Bronchus fibroblast of lung (primary cell): ENCODE measurements around the gene CAP2. TPM values are rescaled to one million over a fixed set of nuclear protein-coding genes. Genes with fewer than 3 reads are reported as not detected.

ENCODE experiments used
- total RNA-seq: library from RNA; depleted of rRNA; stranded (reverse); fragments of >200 nt; gene quantifications from 2 replicates; pipeline ENCODE4 v1.2.3, GENCODE V29; 2015

CAP2 gene
- 2.7 and 2.9 TPM in 2 replicates for total RNA-seq

GRCh38 chr6:17392978-17393891 is at the start of gene CAP2:
CAP2 (plus strand) TSS chr6:17393595; CDS start chr6:17421556, 27,961 bp downstream.

GRCh38 chr6:17599877-17600526 is 206.6 kb downstream of the CAP2 start, which contains the start of gene FAM8A1:
FAM8A1 (plus strand) TSS chr6:17600302; CDS start chr6:17600410, 108 bp downstream.

Other genes with a start within 250 kb of the CAP2 start
- 1.8 and 3.1 TPM in 2 replicates for gene RBM24, start 112.2 kb upstream of the CAP2 start, total RNA-seq
- 10.3 and 12.6 TPM in 2 replicates for gene FAM8A1, start 206.7 kb downstream of the CAP2 start, total RNA-seq